HG02884 (cell line): Measurements from ENCODE around the gene POLR3GL.
A peak's percentile ranks its signal among the peaks of the same experiment; 100 is the strongest.

Experiments used
- ATAC-seq: cut with Tn5 transposase; IDR thresholded peaks from one replicate; pipeline ENCODE4 v1.9.1; 2021; ENCODE audit warnings: mild to moderate bottlenecking, moderate library complexity; ENCODE audit not compliant: unreplicated experiment

Gene POLR3GL

GRCh38 chr1:145972580-145972979 lies 8.1 kb downstream of the POLR3GL start:
- no peak for ATAC-seq

GRCh38 chr1:145974721-145975120 lies 10.2 kb downstream of the POLR3GL start:
- ATAC-seq = no peak

DNA sequence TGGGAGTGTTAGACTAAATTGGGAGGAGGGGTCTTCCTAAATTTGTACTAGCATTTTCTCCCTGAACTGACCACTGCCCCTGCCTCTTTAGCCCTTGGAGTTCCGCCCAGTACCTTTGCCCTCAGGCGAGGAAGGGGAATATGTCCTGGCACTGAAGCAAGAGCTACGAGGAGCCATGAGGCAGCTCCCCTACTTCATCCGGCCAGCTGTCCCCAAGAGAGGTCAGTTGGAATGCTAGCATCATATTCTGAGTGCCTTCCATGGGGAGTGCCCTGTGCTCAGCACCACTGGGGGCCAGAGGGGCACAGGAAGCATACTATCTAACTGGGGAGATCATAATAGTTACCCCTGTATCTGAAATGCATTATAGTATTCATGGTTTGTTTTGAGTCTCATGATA lies 10.7 kb downstream of the POLR3GL start:
- ATAC-seq = no peak

DNA sequence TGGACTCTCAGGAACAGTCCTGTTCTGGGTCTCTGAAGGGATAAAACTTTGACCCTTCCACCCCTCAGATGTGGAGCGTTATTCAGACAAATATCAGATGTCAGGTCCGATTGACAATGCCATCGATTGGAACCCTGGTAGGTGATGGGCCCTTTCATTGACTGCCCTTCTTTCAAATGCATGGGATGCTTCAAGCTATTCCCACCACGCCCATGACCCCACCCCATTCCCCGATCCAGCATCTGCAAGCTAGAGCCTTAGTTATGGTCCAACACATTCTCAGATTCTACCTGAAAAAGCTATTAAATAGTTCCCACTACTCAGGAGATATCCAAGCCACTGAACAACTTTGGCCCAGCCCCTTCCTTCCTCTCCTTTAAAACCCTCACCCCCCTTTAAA lies 12.5 kb downstream of the POLR3GL start:
- no peak for ATAC-seq

DNA sequence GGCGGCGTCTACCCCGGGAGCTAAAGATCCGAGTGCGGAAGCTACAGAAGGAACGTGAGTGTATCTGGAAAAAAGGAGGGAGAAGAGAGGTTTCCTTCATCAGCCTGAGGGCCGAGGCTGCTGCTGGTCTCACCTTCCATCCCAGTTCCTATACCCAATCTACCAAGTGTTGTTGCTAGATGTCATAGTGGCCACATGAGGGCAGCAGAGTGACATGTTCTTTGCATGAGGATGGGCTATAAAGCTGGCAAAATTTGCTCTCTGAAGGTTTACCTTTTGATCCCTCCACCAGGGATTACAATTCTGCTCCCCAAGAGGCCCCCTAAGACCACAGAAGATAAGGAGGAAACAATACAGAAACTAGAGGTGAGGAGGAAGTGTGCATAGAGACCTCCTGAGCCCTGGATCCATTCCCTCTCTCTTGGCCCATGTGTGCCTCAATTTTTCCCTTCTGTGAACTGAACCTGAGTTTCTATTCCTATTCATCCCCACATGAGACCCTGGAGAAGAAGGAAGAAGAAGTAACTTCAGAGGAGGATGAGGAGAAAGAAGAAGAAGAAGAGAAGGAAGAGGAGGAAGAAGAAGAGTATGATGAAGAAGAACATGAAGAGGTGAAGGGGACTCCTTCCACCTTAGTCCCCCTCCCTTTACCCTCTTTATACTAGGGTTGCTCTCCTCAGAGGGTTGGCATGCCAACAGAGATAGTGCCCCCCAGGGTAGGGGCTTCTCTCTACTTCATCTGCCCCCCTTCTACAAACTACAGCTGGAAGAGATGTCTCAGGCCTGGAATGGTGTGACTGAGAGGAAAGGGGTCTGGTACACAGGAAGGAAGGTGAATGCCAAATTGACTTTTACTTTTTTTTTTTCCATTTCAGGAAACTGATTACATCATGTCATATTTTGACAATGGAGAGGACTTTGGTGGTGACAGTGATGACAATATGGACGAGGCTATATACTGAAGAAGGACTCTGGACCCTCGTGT lies 13.3 kb downstream of the POLR3GL start:
- no peak for ATAC-seq

DNA sequence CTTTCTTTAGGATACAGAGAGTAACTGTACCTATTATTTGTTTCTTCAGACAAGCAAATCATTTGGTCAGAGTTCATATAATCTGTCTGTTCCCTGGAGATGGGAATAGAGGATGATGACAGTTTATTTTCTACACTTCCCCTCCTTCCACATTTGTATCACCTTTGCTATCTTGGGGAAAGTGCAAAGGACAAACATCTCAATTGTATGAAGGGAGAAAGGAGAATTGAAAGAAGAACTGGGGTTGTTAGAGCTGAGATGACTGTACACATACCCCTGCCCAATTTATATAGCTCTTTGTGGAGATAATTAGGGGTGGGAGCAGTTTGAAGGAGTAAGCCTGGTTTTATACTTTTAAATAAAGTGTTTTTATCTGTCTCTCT lies 14.0 kb downstream of the POLR3GL start:
- no peak for ATAC-seq

DNA sequence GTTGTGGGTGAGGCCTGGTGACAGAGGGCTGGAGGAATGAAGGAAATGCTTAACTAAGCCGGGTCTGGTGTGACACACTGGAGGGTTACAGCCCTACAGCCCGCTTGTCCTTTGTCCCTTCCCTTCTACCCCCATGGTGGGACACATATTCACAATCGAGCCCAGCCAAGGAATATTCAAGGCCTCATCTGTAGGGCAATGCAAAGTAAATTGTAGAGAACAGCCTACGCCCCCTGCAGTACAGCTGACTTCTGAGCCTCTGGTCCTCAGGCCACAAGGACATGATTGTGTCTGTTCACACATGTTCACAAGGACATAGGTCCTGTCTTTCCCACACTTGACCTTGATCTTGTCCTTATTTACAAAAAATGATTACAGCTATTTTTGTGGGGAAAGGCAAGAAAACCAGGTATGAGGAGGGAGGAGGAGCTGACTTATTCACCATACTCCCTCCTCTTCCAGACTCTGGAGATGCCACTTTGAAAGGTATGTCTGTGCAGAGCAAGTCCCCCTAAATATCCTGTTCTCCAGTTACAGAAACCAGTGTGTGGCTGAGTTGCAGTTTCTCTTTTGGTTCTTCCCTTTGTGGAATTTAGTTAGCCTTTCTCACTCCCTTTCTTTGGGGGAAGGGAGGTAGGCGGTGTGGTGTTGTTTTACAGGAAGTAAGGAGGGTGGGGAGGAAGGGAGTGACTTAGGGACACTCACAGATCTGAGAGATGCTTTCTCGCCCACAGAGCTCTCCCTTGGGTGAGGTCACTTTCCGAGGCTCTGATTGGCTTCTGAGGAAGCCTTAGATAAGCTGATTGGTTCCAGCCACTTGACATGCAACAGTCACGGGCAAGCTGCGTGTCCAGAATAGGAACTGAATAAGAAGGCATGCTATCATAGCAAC lies 14.6 kb downstream of the POLR3GL start:
- peak; percentile 87 for ATAC-seq

GRCh38 chr1:145979746-145980456 lies 15.4 kb downstream of the POLR3GL start:
- ATAC-seq = no peak

DNA sequence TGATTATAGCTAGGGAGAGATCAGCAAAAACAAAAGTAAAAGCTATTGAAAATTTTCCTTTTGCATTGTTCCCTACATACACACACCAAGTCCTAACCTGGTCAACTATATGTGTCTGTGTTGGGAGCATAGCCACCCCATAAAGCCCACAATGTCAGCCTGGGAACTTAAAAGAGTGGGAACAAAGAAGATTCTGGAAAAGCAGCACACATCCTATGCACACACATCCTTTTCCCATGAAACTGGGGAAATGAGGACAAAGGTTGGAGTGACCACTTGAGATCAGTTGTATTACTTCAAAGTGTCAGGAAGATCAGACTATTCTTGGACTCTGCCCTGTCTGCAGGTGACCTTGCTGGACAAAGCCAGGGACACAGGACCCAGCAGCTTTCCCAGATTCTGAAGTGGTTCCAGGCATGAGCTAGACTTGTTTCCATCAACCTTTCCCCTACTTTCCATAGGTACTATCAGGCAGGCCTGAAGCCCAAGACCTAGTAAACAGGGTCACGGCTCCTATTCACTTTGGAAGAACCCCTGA lies 16.0 kb downstream of the POLR3GL start:
- no peak for ATAC-seq

DNA sequence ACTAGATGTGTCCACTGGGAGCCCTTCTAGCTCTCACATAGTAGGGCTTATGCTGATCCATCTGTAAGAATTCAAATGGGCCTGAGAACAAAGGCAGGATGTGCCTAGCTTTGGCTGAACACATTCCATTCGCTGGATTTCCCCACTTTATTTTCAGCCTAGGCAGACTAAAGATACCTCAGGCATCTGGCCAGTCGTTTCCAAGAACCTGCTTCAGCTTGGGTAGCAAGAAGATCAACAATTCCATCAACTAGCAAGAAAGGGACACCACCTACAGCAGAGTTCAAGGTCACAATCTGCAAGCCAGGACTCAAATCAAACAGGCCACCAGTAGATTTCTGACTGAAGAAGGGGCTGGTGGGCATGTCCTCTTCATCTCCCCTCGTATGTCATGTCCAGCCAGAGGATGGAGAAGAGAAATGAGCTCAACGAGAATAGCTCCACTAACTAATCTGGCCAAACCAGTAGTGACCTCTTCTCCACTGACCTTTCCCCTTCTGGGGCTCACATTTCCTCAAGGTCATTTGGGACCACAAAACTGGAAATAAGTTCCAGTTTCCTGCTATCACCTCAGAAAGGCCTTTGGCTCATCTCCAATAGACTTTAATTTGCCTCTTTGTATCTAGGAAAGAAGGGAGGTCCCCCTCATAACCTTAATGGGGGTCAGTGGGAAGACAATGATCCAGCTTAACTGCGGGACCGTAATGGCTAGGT lies 17.7 kb downstream of the POLR3GL start:
- no peak for ATAC-seq

DNA sequence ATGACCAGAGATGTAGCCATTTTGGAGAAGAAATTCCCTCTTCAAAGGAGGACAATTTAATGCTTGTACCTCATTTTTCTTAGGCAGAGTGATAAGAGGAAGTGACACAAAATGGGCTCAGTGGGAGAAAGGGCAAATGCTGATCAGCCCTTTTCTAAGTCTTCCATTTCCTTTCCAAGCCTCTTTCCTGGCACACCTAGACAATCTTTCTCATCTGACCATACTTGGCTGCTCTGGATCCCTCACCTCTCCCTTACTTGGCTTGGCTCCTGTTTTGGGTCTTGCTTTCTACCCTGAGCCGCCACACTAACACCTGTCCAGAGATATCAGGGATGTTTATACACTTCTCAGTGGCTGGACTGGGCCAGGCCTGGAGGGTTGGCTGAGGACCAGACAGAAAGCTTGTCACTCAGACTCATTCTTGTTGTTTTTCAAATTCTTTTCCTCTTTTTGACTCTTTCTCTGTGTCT lies 18.8 kb downstream of the POLR3GL start:
- ATAC-seq = no peak

DNA sequence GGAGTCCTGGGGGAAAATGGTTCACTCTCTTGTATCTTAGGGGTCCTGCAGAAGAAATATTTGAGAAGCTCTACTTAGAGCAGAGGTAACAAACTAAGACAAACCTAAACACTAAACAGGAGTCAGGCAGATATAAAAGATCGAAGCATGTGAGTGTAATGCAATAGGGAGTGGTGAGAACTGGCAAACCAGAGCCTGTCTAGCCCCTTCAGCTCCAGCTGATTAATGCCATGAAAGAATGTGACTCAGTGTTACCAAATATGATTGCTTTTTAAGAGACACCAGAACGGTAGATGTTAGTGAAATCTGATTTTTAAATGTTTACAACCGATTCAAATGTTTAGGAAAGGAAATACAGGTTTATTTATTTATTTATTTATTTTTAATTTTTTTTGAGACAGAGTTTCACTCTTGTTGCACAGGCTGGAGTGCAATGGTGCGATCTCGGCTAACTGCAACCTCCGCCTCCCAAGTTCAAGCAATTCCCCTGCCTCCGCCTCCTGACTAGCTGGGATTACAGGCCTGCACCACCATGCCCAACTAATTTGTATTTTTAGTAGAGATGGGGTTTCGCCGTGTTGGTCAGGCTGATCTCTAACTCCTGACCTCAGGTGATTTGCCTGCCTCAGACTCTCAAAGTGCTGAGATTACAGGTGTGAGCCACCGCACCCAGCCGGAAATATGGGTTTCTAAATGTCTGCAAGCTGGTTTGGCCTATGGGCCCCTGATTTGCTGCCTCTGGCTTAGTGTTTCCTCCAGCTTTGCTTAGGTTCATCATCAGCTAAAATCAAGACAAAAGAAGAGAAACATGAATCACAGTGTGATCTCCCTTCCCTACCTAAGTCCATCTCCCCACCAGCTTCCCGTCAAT lies 19.7 kb downstream of the POLR3GL start:
- ATAC-seq = no peak

DNA sequence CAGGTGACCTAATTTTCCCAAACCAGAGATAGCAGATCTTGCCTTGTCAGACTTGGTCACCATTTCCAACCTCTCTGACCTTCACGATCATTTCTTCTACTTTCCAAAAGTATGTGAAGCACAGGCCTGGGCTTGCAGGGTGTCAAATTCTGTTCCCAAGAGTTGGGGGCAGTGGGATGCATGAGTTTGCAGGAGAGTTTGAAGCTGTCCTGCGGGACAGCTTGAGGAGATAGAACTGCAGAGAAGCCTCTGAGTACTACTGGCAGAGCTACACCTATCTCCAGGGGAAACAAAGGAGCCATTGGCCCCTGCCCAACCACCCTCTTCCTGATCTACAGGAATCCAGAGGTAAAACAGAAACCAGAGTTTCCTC lies 20.6 kb downstream of the POLR3GL start:
- no peak for ATAC-seq

- ATAC-seq = no peak
Observed at GRCh38 chr1:145985502-145986439, 21.3 kb downstream of the POLR3GL start.

DNA sequence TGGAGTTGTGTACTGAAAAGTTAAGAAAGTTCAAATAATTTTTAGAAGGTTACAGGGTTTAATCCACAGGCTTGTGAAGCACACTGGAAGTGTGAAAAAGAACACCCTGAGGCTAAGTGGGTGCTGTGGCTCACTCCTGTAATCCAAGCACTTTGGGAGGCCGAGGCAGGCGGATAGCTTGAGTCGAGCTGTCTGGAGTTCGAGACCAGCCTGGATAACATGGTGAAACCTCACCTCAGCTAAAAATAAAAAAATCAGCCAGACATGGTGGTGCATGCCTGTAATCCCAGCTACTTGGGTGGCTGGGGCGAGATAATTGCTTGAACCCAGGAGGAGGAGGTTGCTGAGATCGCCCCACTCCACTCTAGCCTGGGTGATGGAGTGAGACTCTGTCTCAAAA lies 22.1 kb downstream of the POLR3GL start:
- ATAC-seq = no peak

- no peak for ATAC-seq
Observed at GRCh38 chr1:145987926-145988325, 23.4 kb downstream of the POLR3GL start.

- ATAC-seq = no peak
Observed at GRCh38 chr1:145988773-145989172, 24.3 kb downstream of the POLR3GL start.

DNA sequence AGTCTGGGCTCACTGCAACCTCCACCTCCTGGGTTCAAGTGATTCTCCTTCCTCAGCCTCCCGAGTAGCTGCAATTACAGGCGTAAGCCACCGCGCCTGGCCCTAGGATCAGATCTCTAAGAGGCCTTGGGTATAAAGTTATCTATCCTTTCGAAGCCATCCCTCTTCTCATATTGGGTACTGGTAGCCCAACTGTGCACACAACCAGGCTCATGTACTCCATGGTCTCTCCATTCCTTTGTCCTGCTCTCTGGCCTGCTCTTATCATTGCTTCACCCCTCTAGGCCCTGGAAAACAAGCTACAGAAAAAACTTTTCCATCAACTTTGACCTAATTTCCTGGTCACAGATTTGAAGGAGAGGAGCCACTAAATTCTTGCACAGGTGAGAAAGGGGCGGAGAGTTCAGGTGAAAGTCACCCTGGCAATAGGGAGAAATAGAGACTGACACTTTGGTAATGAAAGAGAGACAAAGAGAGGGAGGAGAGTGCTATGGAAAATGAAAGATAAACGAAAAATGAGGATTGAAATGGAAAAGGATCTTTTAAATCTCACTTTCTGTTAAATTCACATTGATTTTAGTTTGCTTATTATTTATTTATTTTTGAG lies 25.9 kb downstream of the POLR3GL start:
- ATAC-seq = no peak
